Skin epidermis (tissue), 12 donors: ENCODE data around the gene SRGAP3.
"Not testable (repeated sequence)": the region's sequence is repeated elsewhere in the genome, so short reads cannot be mapped to it uniquely, and the experiment has no call there.

ENCODE experiments used
- H3K27ac ChIP-seq, 21 experiments: fragments of 200-600 bp; sonication (generic) in 11 of 21; one replicate each; pipeline ENCODE4 v1.5.0; 2020; ENCODE audit warnings: mild to moderate bottlenecking in 3 of 21, inconsistent platforms in 2 of 21, moderate library complexity in 2 of 21
- H3K4me3 ChIP-seq, 7 experiments: fragments of 200-600 bp; sonication (generic) in 2 of 7; one replicate each; pipeline ENCODE4 v1.5.0; 2020; ENCODE audit warnings: inconsistent platforms in 2 of 7, mild to moderate bottlenecking in 2 of 7, moderate library complexity in 1 of 7

The SRGAP3 gene

GRCh38 chr3:9249273-9250192 lies at the start of gene SRGAP3:
SRGAP3 (minus strand) TSS chr3:9249646; CDS start chr3:9248951, 695 bp downstream.
- peak within 1 kb of the TSS; percentile 36 to 59 (median 43) for H3K4me3 ChIP-seq
- peak within 1 kb of the TSS in 17 of 21 experiments; percentile 11 to 68 (median 43) for H3K27ac ChIP-seq

- Histone ChIP-seq H3K27ac (no peak overlapping the region), H3K4me3 (no peak overlapping the region)
Observed at GRCh38 chr3:9298236-9298635, 48.8 kb upstream of the SRGAP3 start.

GRCh38 chr3:9296241-9296640 lies 46.8 kb upstream of the SRGAP3 start:
- H3K4me3 ChIP-seq = no peak overlapping the region

GRCh38 chr3:9295007-9295406 lies 45.6 kb upstream of the SRGAP3 start:
- no peak overlapping the region for H3K27ac ChIP-seq
- H3K4me3 ChIP-seq = no peak overlapping the region

More at GRCh38 chr3:9296241-9296640, 46.8 kb upstream of the SRGAP3 start:
- H3K27ac ChIP-seq = no peak overlapping the region

- H3K27ac ChIP-seq, H3K4me3 ChIP-seq: not testable (repeated sequence)
Observed at GRCh38 chr3:9293953-9294352, 44.5 kb upstream of the SRGAP3 start.

- Histone ChIP-seq H3K27ac (no peak overlapping the region), H3K4me3 (no peak overlapping the region)
Observed at GRCh38 chr3:9293076-9293475, 43.6 kb upstream of the SRGAP3 start.

- Histone ChIP-seq H3K27ac (peak overlapping the region in 2 of 21 experiments; percentile 0 to 23), H3K4me3 (no peak overlapping the region)
Observed at GRCh38 chr3:9292516-9292915, 43.1 kb upstream of the SRGAP3 start.

GRCh38 chr3:9291821-9292410 lies 42.5 kb upstream of the SRGAP3 start:
- Histone ChIP-seq H3K4me3 (no peak overlapping the region), H3K27ac (peak overlapping the region in 2 of 21 experiments; percentile 0 to 23)

- peak overlapping the region in 1 of 21 experiments; percentile 16 for H3K27ac ChIP-seq
- no peak overlapping the region for H3K4me3 ChIP-seq
Observed at GRCh38 chr3:9290566-9290965, 41.1 kb upstream of the SRGAP3 start.

GRCh38 chr3:9281533-9281932 lies 32.1 kb upstream of the SRGAP3 start:
- not testable (repeated sequence) for H3K27ac ChIP-seq, H3K4me3 ChIP-seq

- Histone ChIP-seq H3K27ac (peak overlapping the region in 7 of 21 experiments; percentile 27 to 65 (median 46)), H3K4me3 (no peak overlapping the region)
Observed at GRCh38 chr3:9280451-9281219, 31.2 kb upstream of the SRGAP3 start.

GRCh38 chr3:9279966-9280365 lies 30.5 kb upstream of the SRGAP3 start:
- Histone ChIP-seq H3K4me3 (no peak overlapping the region), H3K27ac (peak overlapping the region in 7 of 21 experiments; percentile 19 to 65 (median 46))

GRCh38 chr3:9278498-9278897 lies 29.1 kb upstream of the SRGAP3 start:
- no peak overlapping the region for H3K27ac ChIP-seq
- H3K4me3 ChIP-seq = no peak overlapping the region

GRCh38 chr3:9278085-9278484 lies 28.6 kb upstream of the SRGAP3 start:
- H3K27ac ChIP-seq = no peak overlapping the region
- H3K4me3 ChIP-seq = no peak overlapping the region

- no peak overlapping the region for H3K4me3 ChIP-seq
- H3K27ac ChIP-seq = no peak overlapping the region
Observed at GRCh38 chr3:9276761-9277370, 27.4 kb upstream of the SRGAP3 start.

GRCh38 chr3:9271903-9272302 lies 22.5 kb upstream of the SRGAP3 start:
- Histone ChIP-seq H3K4me3 (no peak overlapping the region), H3K27ac (no peak overlapping the region)

- Histone ChIP-seq H3K4me3 (no peak overlapping the region), H3K27ac (no peak overlapping the region)
Observed at GRCh38 chr3:9270704-9271103, 21.3 kb upstream of the SRGAP3 start.

GRCh38 chr3:9266716-9267115 lies 17.3 kb upstream of the SRGAP3 start:
- Histone ChIP-seq H3K27ac (no peak overlapping the region), H3K4me3 (no peak overlapping the region)

- no peak overlapping the region for H3K27ac ChIP-seq
- no peak overlapping the region for H3K4me3 ChIP-seq
Observed at GRCh38 chr3:9260305-9260704, 10.9 kb upstream of the SRGAP3 start.

- Histone ChIP-seq H3K4me3 (no peak overlapping the region), H3K27ac (no peak overlapping the region)
Observed at GRCh38 chr3:9257092-9257491, 7.6 kb upstream of the SRGAP3 start.
